Liver (tissue), 3 donors: ENCODE results near the gene CMTM8.

Experiments
- CTCF ChIP-seq: fragments of 150-350 bp; IDR thresholded peaks from 2 replicates; pipeline ENCODE4 v1.5.1; 2017; ENCODE audit warnings: improper control_type of control experiment, low read depth, low read length; ENCODE audit not compliant: missing input control
- GABPA ChIP-seq, 2 donors: IDR thresholded peaks in 1 of 2; conservative IDR thresholded peaks in 1 of 2; 2 replicates each; pipeline ENCODE4 v1.6.1; 2016; ENCODE audit warnings: antibody characterized with exemption in 2 of 2, mild to moderate bottlenecking in 1 of 2, moderate library complexity in 1 of 2
- JUND ChIP-seq, 2 donors: IDR thresholded peaks; 2 replicates each; pipeline ENCODE4 v1.6.1; 2016; ENCODE audit warnings: antibody characterized with exemption in 2 of 2
- RAD21 ChIP-seq, 2 donors: IDR thresholded peaks; 2 replicates each; pipeline ENCODE4 v1.6.1; 2016; ENCODE audit warnings: antibody characterized with exemption in 2 of 2, mild to moderate bottlenecking in 2 of 2
- REST ChIP-seq: IDR thresholded peaks from 2 replicates; pipeline ENCODE4 v1.6.1; 2016; ENCODE audit warnings: antibody characterized with exemption, mild to moderate bottlenecking
- SP1 ChIP-seq: IDR thresholded peaks from 2 replicates; pipeline ENCODE4 v1.6.1; 2018; ENCODE audit warnings: antibody characterized with exemption, mild to moderate bottlenecking
- TAF1 ChIP-seq: conservative IDR thresholded peaks from 2 replicates; pipeline ENCODE4 v1.6.1; 2016; ENCODE audit warnings: antibody characterized with exemption, mild to moderate bottlenecking
- YY1 ChIP-seq: IDR thresholded peaks from 2 replicates; pipeline ENCODE4 v1.6.1; 2016; ENCODE audit warnings: antibody characterized with exemption, mild to moderate bottlenecking
- TF ChIP-seq, protein P1 (sequence below): IDR thresholded peaks from 2 replicates; pipeline ENCODE4 v1.6.1; 2016; ENCODE audit warnings: antibody characterized with exemption
- TF ChIP-seq, protein P2 (sequence below): IDR thresholded peaks from 2 replicates; pipeline ENCODE4 v1.6.1; 2016; ENCODE audit warnings: antibody characterized with exemption
- donor health status: healthy.
- donor health status: healthy.

- TF ChIP-seq CTCF (no peak), JUND (IDR thresholded peaks at IDR 0.05) (no peak), TAF1 (no peak), SP1 (no peak), YY1 (no peak), REST (no peak), RAD21 (IDR thresholded peaks at IDR 0.05) (no peak), GABPA (IDR thresholded peaks at IDR 0.05 in 1 of 2, conservative IDR thresholded peaks at IDR 0.05 in 1 of 2) (no peak)
- TF ChIP-seq, protein P1, sequence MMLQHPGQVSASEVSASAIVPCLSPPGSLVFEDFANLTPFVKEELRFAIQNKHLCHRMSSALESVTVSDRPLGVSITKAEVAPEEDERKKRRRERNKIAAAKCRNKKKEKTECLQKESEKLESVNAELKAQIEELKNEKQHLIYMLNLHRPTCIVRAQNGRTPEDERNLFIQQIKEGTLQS = no peak
- TF ChIP-seq, protein P2, sequence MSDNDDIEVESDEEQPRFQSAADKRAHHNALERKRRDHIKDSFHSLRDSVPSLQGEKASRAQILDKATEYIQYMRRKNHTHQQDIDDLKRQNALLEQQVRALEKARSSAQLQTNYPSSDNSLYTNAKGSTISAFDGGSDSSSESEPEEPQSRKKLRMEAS = no peak
Observed at GRCh38 chr3:32359766-32360492, 121.4 kb downstream of the CMTM8 start.
